IMR-90 (cell line): Measurements from ENCODE around the gene MAB21L3. TPM values are rescaled to one million over a fixed set of nuclear protein-coding genes. Genes with fewer than 3 reads are reported as not detected.

Source experiments
- ATAC-seq: fragments of 200-7000 bp; cut with Tn5 transposase; 2 replicates; pipeline ENCODE4 v1.9.1; 2020; ENCODE audit warnings: low read depth, mild to moderate bottlenecking, moderate library complexity
- BruUV-seq: library from RNA; stranded (reverse); fragments of 400-500 nt; replicated peaks from 2 replicates; lab custom pipeline; 2021; lab: Mats Ljungman, UMichigan
- CTCF ChIA-PET: fragments of 300-600 bp; formaldehyde crosslinking; extraction: SDS; loops from one replicate; lab custom pipeline; 2021; ENCODE audit warnings: antibody characterized with exemption; lab: Yijun Ruan, JAX
- POLR2A ChIA-PET: fragments of 300-600 bp; sonication (Branson Sonifier 250); formaldehyde crosslinking; loops from one replicate; lab custom pipeline; 2022; ENCODE audit warnings: antibody characterized with exemption; ENCODE audit not compliant: unreplicated experiment; lab: Charles Lee
- DNase-seq: peaks from one replicate; pipeline ENCODE4 v3.0.0; 2013
- H2AFZ ChIP-seq: replicated peaks from 2 replicates; pipeline ENCODE3; 2013; ENCODE audit warnings: low read length, mild to moderate bottlenecking; ENCODE audit not compliant: poor library complexity
- H2AK5ac ChIP-seq: 2 replicates; pipeline ENCODE4 v1.6.1; 2013; ENCODE audit warnings: low read depth, low read length, inconsistent platforms
- H2AK9ac ChIP-seq: replicated peaks from 2 replicates; pipeline ENCODE3; 2013; ENCODE audit warnings: mild to moderate bottlenecking, low read depth, low read length, moderate library complexity; ENCODE audit not compliant: poor library complexity
- H2BK120ac ChIP-seq: 2 replicates; pipeline ENCODE4 v1.6.1; 2013; ENCODE audit warnings: low read depth, low read length, inconsistent platforms
- H2BK15ac ChIP-seq: 3 replicates; pipeline ENCODE4 v1.6.1; 2013; ENCODE audit warnings: low read depth, low read length, inconsistent platforms
- H2BK20ac ChIP-seq: 2 replicates; pipeline ENCODE4 v1.6.1; 2013; ENCODE audit warnings: low read depth, mild to moderate bottlenecking, inconsistent platforms, low read length, moderate library complexity
- H2BK5ac ChIP-seq: 2 replicates; pipeline ENCODE4 v1.6.1; 2013; ENCODE audit warnings: mild to moderate bottlenecking, low read depth, low read length, inconsistent platforms; ENCODE audit not compliant: poor library complexity, severe bottlenecking
- H3K14ac ChIP-seq: replicated peaks from 2 replicates; pipeline ENCODE4 v1.6.1; 2013; ENCODE audit warnings: low read depth, low read length, inconsistent platforms
- H3K18ac ChIP-seq: 2 replicates; pipeline ENCODE4 v1.6.1; 2013; ENCODE audit warnings: low read depth, low read length, control low read depth
- H3K23ac ChIP-seq: 2 replicates; pipeline ENCODE4 v1.6.1; 2013; ENCODE audit warnings: low read depth, low read length, inconsistent platforms
- H3K27ac ChIP-seq: 2 replicates; pipeline ENCODE4 v1.5.1; 2013; ENCODE audit warnings: mild to moderate bottlenecking, control low read depth, low read length; ENCODE audit not compliant: insufficient read depth
- H3K27me3 ChIP-seq: 2 replicates; pipeline ENCODE4 v1.6.1; 2013; ENCODE audit warnings: low read length; ENCODE audit not compliant: control insufficient read depth, insufficient read depth
- H3K36me3 ChIP-seq: 2 replicates; pipeline ENCODE4 v1.6.1; 2013; ENCODE audit warnings: low read length, mixed read lengths; ENCODE audit not compliant: control insufficient read depth, insufficient read depth
- H3K4ac ChIP-seq: 2 replicates; pipeline ENCODE4 v1.6.1; 2013; ENCODE audit warnings: low read depth, low read length, inconsistent platforms
- H3K4me1 ChIP-seq: 2 replicates; pipeline ENCODE4 v1.6.1; 2013; ENCODE audit warnings: low read length, mixed read lengths; ENCODE audit not compliant: control insufficient read depth, insufficient read depth
- H3K4me2 ChIP-seq: 2 replicates; pipeline ENCODE4 v1.6.1; 2013; ENCODE audit warnings: low read depth, mild to moderate bottlenecking, control low read depth, low read length, moderate library complexity
- H3K4me3 ChIP-seq: 2 replicates; pipeline ENCODE4 v1.5.1; 2013; ENCODE audit warnings: low read depth, mild to moderate bottlenecking, control low read depth, low read length, moderate library complexity; ENCODE audit not compliant: insufficient read depth
- H3K56ac ChIP-seq: 2 replicates; pipeline ENCODE4 v1.6.1; 2013; ENCODE audit warnings: low read length, inconsistent platforms; ENCODE audit not compliant: insufficient read depth; ENCODE audit errors: extremely low read depth
- H3K79me1 ChIP-seq, 2 experiments: 2 replicates each; pipeline ENCODE4 v1.6.1; 2013; ENCODE audit warnings: low read length in 2 of 2, inconsistent platforms in 1 of 2, low read depth in 1 of 2
- H3K9ac ChIP-seq: 2 replicates; pipeline ENCODE4 v1.6.1; 2013; ENCODE audit warnings: low read depth, low read length, control low read depth
- H3K9me1 ChIP-seq: 2 replicates; pipeline ENCODE4 v1.6.1; 2013; ENCODE audit warnings: low read length, inconsistent platforms; ENCODE audit not compliant: insufficient read depth
- H3K9me3 ChIP-seq: 2 replicates; pipeline ENCODE4 v1.6.1; 2013; ENCODE audit warnings: low read length; ENCODE audit not compliant: control insufficient read depth, insufficient read depth
- H4K20me1 ChIP-seq: 2 replicates; pipeline ENCODE4 v1.6.1; 2013; ENCODE audit warnings: low read length, inconsistent platforms; ENCODE audit not compliant: insufficient read depth
- H4K5ac ChIP-seq: 2 replicates; pipeline ENCODE4 v1.6.1; 2013; ENCODE audit warnings: mild to moderate bottlenecking, low read depth, low read length, control low read depth
- H4K8ac ChIP-seq, 2 experiments: 2 replicates each; pipeline ENCODE4 v1.6.1; 2013; ENCODE audit warnings: low read depth in 2 of 2, low read length in 2 of 2, control low read depth in 1 of 2, inconsistent platforms in 1 of 2
- H4K91ac ChIP-seq: 2 replicates; pipeline ENCODE4 v1.6.1; 2013; ENCODE audit warnings: low read depth, low read length, inconsistent platforms; ENCODE audit not compliant: insufficient read depth
- BHLHE40 ChIP-seq: fragments of 150-350 bp; IDR thresholded peaks from 2 replicates; pipeline ENCODE4 v1.6.1; 2016; ENCODE audit warnings: mild to moderate bottlenecking, low read depth, low read length
- CEBPB ChIP-seq: IDR thresholded peaks from 2 replicates; pipeline ENCODE4 v1.6.1; 2012; ENCODE audit warnings: low read depth, low read length, improper control_type of control experiment
- CHD1 ChIP-seq: IDR thresholded peaks from 2 replicates; pipeline ENCODE4 v1.6.1; 2012; ENCODE audit warnings: low read depth, low read length, improper control_type of control experiment
- CTCF ChIP-seq: conservative IDR thresholded peaks from 2 replicates; pipeline ENCODE4 v1.5.1; 2012; ENCODE audit warnings: mild to moderate bottlenecking, low read depth, low read length, improper control_type of control experiment
- ELK1 ChIP-seq: fragments of 150-350 bp; IDR thresholded peaks from 2 replicates; pipeline ENCODE4 v1.6.1; 2016; ENCODE audit warnings: low read depth, mild to moderate bottlenecking, low read length, moderate library complexity, borderline replicate concordance
- FOS ChIP-seq: fragments of 150-350 bp; IDR thresholded peaks from 2 replicates; pipeline ENCODE4 v1.6.1; 2016; ENCODE audit warnings: low read depth, low read length
- MAFK ChIP-seq: IDR thresholded peaks from 2 replicates; pipeline ENCODE4 v1.6.1; 2012; ENCODE audit warnings: low read depth, low read length, improper control_type of control experiment
- MAZ ChIP-seq: IDR thresholded peaks from 2 replicates; pipeline ENCODE4 v1.6.1; 2012; ENCODE audit warnings: low read depth, mild to moderate bottlenecking, low read length, improper control_type of control experiment, moderate library complexity, borderline replicate concordance
- MXI1 ChIP-seq: IDR thresholded peaks from 2 replicates; pipeline ENCODE4 v1.6.1; 2012; ENCODE audit warnings: low read depth, mild to moderate bottlenecking, low read length, moderate library complexity, borderline replicate concordance
- NFE2L2 ChIP-seq: fragments of 150-350 bp; IDR thresholded peaks from 2 replicates; pipeline ENCODE4 v1.6.1; 2016; ENCODE audit warnings: low read depth, mild to moderate bottlenecking, low read length
- POLR2A ChIP-seq: IDR thresholded peaks from 2 replicates; pipeline ENCODE4 v1.6.1; 2012; ENCODE audit warnings: mild to moderate bottlenecking, low read depth, low read length
- RAD21 ChIP-seq: IDR thresholded peaks from 2 replicates; pipeline ENCODE4 v1.6.1; 2012; ENCODE audit warnings: low read length, improper control_type of control experiment
- RCOR1 ChIP-seq: IDR thresholded peaks from 2 replicates; pipeline ENCODE4 v1.6.1; 2012; ENCODE audit warnings: mild to moderate bottlenecking, low read length, improper control_type of control experiment; ENCODE audit not compliant: insufficient replicate concordance
- RFX5 ChIP-seq: IDR thresholded peaks from 2 replicates; pipeline ENCODE4 v1.8.0; 2012; ENCODE audit warnings: low read depth, mild to moderate bottlenecking, low read length, moderate library complexity
- SMC3 ChIP-seq: fragments of 150-350 bp; IDR thresholded peaks from 2 replicates; pipeline ENCODE4 v1.6.1; 2016; ENCODE audit warnings: low read depth, mild to moderate bottlenecking, antibody characterized with exemption, low read length, moderate library complexity
- USF2 ChIP-seq: fragments of 150-350 bp; IDR thresholded peaks from 2 replicates; pipeline ENCODE4 v1.6.1; 2017; ENCODE audit warnings: mild to moderate bottlenecking, antibody characterized with exemption, low read length, low read depth
- WGBS, 2 experiments: methylation state at CpG; one replicate each; pipeline versions ENCODE4 v1.1.5 to v1.1.7; 2013; ENCODE audit warnings: missing lambda C conversion rate in 2 of 2; ENCODE audit not compliant: insufficient read length in 1 of 2; ENCODE audit errors: extremely low coverage in 2 of 2; 5-methylcytosine and 5-hydroxymethylcytosine counted together
- dilution Hi-C: fragments of 300-500 bp; cut with HindIII; formaldehyde crosslinking; loops from one replicate; pipeline ENCODE4 v1.14.3; 2018; ENCODE audit warnings: low sequenced_read_pairs; ENCODE audit not compliant: unreplicated experiment
- in situ Hi-C: fragments of 300-500 bp; cut with MboI; formaldehyde crosslinking; loops from 3 replicates; pipeline ENCODE4 v1.14.3; 2019; ENCODE audit warnings: low sequenced_read_pairs, inconsistent platforms, mixed read lengths
- intact Hi-C: fragments of 100-400 bp; cut with micrococcal nuclease; formaldehyde crosslinking; loops from 2 replicates; pipeline ENCODE4 v1.10.0; 2022
- polyA plus RNA-seq, 3 experiments: library from polyadenylated mRNA; depleted of rRNA; stranded (reverse); fragments of >200 nt; gene quantifications; 2 replicates each; pipeline ENCODE4 v1.2.3, GENCODE V29; 2012; ENCODE audit warnings: low replicate concordance in 1 of 3
- total RNA-seq: library from RNA; depleted of rRNA; stranded (reverse); fragments of >200 nt; gene quantifications from 2 replicates; pipeline ENCODE4 v1.2.3, GENCODE V29; 2012

Gene MAB21L3
- total and polyA plus RNA-seq, 2 of the 4 experiments (the other 2 are of a cell fraction), result not detected

GRCh38 chr1:116064616-116065015 is 46.6 kb upstream of the MAB21L3 start:
- Histone ChIP-seq H4K5ac (no peak overlapping the region), H3K79me1 (no peaks in the 10 kb centered on the region), H3K56ac (no peak overlapping the region), H3K4me1 (no peaks in the 10 kb centered on the region), H3K27me3 (no peaks in the 10 kb centered on the region), H2AK9ac (no peak overlapping the region), H4K20me1 (no peaks in the 10 kb centered on the region), H2BK120ac (no peak overlapping the region), H2AK5ac (no peak overlapping the region), H3K36me3 (no peaks in the 10 kb centered on the region), H3K23ac (no peak overlapping the region), H3K9me1 (no peaks in the 10 kb centered on the region), H2BK5ac (no peak overlapping the region), H4K8ac (no peak overlapping the region), H3K4me2 (no peak overlapping the region), H3K4ac (no peak overlapping the region), H4K91ac (no peak overlapping the region), H2AFZ (no peak overlapping the region), H3K9me3 (no peaks in the 10 kb centered on the region), H3K4me3 (no peak overlapping the region), H3K18ac (no peak overlapping the region), H3K27ac (no peak overlapping the region), H3K9ac (no peak overlapping the region), H2BK20ac (no peak overlapping the region), H3K14ac (no peak overlapping the region), H2BK15ac (no peak overlapping the region)
- TF ChIP-seq RFX5, result no peak
- TF ChIP-seq POLR2A, result no peak
- TF ChIP-seq CEBPB, result no peak
- no peak for TF ChIP-seq MAFK
- no peak for TF ChIP-seq SMC3
- TF ChIP-seq BHLHE40, result no peak
- no peak for TF ChIP-seq MAZ
- no peak for TF ChIP-seq ELK1
- TF ChIP-seq RCOR1, result no peak
- TF ChIP-seq CTCF, result no peak
- TF ChIP-seq CHD1, result no peak
- TF ChIP-seq RAD21, result no peak
- no peak for TF ChIP-seq MXI1
- TF ChIP-seq NFE2L2, result no peak
- TF ChIP-seq USF2, result no peak
- no peak for TF ChIP-seq FOS
- ATAC-seq, result no peak
- intact Hi-C loops, result no loop called here
- POLR2A ChIA-PET, result no interaction called here
- CTCF ChIA-PET, result no interaction called here
- no peak for DNase-seq
- no TSS peak for BruUV-seq
- 80% methylated on average over 1 of the region's 2 CpGs; no CpG with 5 or more reads in 1 of the 2 experiments for WGBS, 2 experiments
- dilution Hi-C loops, result no loop called here
- in situ Hi-C loops, result no loop called here
